ENCODE results near the gene EIF3L. TPM values are rescaled to one million over a fixed set of nuclear protein-coding genes. Genes with fewer than 3 reads are reported as not detected.

EIF3L gene
- total and polyA plus RNA-seq, 10 of the 15 experiments (the other 5 are each of a cell fraction or from before 2014, with no cell fraction given), result 294 to 1,037 (median 618) TPM

GRCh38 chr22:37820350-37820749 is 28.9 kb upstream of the EIF3L start:
- POLR2A ChIA-PET, result interaction anchor here (0.7 kb wide), 1 partner anchor 156 kb away, joined by 4 read pairs; no protein-coding TSS in a partner anchor
- TF ChIP-seq BCL3 (IDR thresholded peaks at IDR 0.05; ENCODE audit: borderline replicate concordance, insufficient read depth, low read depth, low read length, poor library complexity, severe bottlenecking) (no peak), SKIL (IDR thresholded peaks at IDR 0.05; ENCODE audit: low read depth, poor library complexity, severe bottlenecking) (no peak), ZNF592 (IDR thresholded peaks at IDR 0.05) (no peak), E2F8 (IDR thresholded peaks at IDR 0.05; ENCODE audit: low read depth, partially characterized antibody) (no peak), E4F1 (IDR thresholded peaks at IDR 0.05; ENCODE audit: borderline replicate concordance, partially characterized antibody) (no peak), SMARCA5 (IDR thresholded peaks at IDR 0.05) (no peak), CREB1 (IDR thresholded peaks at IDR 0.05; ENCODE audit: low read depth) (no peak), HDAC6 (IDR thresholded peaks at IDR 0.05; ENCODE audit: unreplicated experiment) (no peak)

More at GRCh38 chr22:37820350-37820749, 28.9 kb upstream of the EIF3L start:
- no peaks in the 10 kb centered on the region for H3K36me3 ChIP-seq (ENCODE audit: control insufficient read depth in 2 of 2, insufficient read depth in 2 of 2, low read length in 1 of 2)
- CTCF ChIA-PET, result interaction anchor here (1.5 to 8.7 kb wide), 5 partner anchors 12 to 186 kb away, joined by 5 to 121 read pairs (median 47); partner anchors contain the start of gene GCAT
- no peak overlapping the region for H3K4me3 ChIP-seq
- no peaks in the 10 kb centered on the region for H3K79me2 ChIP-seq (ENCODE audit: control insufficient read depth, insufficient read depth, low read length)
- RAD21 ChIA-PET (ENCODE audit: unreplicated experiment), result interaction anchor here (0.8 to 1.9 kb wide), 2 partner anchors 13 to 126 kb away, joined by 3 to 5 read pairs; partner anchors contain the start of gene GCAT
- intact Hi-C loops (cut with micrococcal nuclease; ENCODE audit: unreplicated experiment) (no loop called here), in situ Hi-C loops (cut with MboI) (no loop called here)
- H3K27me3 ChIP-seq (replicated peaks in 1 of 2; ENCODE audit: control insufficient read depth in 2 of 2, insufficient read depth in 2 of 2, low read length in 1 of 2), result peaks cover 0 to 2% of the 10 kb centered on the region in 2 experiments; a peak in 2 of 4 replicates
- FAIRE-seq, result no peak
- no peaks in the 10 kb centered on the region for H3K9me3 ChIP-seq (replicated peaks; ENCODE audit: control insufficient read depth, insufficient read depth, low read length)
- no TSS peak for BruUV-seq (replicated peaks)
- SMC1A ChIA-PET (ENCODE audit: uncharacterized antibody, unreplicated experiment), result interaction anchor here (5.2 kb wide), 1 partner anchor 42 kb away, joined by 53 read pairs; no protein-coding TSS in a partner anchor
- H4K20me1 ChIP-seq (ENCODE audit: control insufficient read depth, insufficient read depth), result no peaks in the 10 kb centered on the region
- H3K9ac ChIP-seq (ENCODE audit: control insufficient read depth, insufficient read depth, low read length), result no peak overlapping the region
- H3K4me1 ChIP-seq (ENCODE audit: control insufficient read depth, insufficient read depth, low read length), result peaks cover 10% of the 10 kb centered on the region
- DNase-seq (ENCODE audit: low read depth, low spot score), result no peak
- no peak overlapping the region for H2AFZ ChIP-seq (ENCODE audit: control insufficient read depth, low read depth, low read length)
- no peak overlapping the region for H3K27ac ChIP-seq (ENCODE audit: control insufficient read depth, insufficient read depth)
- ATAC-seq, result no peak
- H3K4me2 ChIP-seq (ENCODE audit: control insufficient read depth, insufficient read depth), result no peak overlapping the region
- WGBS (ENCODE audit: insufficient coverage, insufficient replicate concordance, low lambda C conversion rate, missing lambda C conversion rate), result 69% methylated on average over 3 of the region's 5 CpGs
